Measurements from ENCODE around the gene OOSP3.

DNA sequence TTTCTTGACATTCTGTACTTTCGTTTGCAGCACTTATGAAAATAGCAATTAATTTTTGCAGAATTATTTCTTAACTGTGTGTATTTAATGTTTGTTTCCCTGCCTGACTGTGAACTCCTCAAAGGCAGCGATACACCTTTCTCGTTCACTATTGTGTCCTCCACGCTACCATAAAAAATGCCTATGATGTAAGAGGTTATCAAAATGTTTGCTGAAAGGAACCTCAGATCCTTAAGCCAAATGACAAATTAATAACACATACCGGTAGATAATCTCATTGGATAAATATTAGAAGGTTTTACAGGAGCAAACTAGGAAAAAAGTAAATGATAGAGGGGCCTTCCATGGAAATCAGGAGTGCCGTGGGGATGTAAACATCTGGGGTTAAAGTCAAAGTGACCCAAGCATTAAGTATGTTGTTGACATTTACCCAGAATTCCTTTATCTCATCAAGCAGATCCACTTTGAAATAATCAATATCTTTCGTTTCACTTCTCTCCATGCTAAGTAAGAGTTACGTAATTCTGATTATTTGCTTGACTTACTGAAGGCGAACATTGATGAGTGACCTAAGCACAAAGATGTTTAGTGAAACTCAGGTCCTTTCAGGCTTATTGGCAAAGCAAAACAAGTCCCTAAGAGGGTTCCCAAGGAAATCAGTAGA lies 2.6 kb upstream of the OOSP3 start:
- TF ChIP-seq, protein P1, sequence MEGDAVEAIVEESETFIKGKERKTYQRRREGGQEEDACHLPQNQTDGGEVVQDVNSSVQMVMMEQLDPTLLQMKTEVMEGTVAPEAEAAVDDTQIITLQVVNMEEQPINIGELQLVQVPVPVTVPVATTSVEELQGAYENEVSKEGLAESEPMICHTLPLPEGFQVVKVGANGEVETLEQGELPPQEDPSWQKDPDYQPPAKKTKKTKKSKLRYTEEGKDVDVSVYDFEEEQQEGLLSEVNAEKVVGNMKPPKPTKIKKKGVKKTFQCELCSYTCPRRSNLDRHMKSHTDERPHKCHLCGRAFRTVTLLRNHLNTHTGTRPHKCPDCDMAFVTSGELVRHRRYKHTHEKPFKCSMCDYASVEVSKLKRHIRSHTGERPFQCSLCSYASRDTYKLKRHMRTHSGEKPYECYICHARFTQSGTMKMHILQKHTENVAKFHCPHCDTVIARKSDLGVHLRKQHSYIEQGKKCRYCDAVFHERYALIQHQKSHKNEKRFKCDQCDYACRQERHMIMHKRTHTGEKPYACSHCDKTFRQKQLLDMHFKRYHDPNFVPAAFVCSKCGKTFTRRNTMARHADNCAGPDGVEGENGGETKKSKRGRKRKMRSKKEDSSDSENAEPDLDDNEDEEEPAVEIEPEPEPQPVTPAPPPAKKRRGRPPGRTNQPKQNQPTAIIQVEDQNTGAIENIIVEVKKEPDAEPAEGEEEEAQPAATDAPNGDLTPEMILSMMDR (IDR thresholded peaks at IDR 0.05 in 4 of 5, conservative IDR thresholded peaks at IDR 0.05 in 1 of 5), result no peak
- no peak for TF ChIP-seq POLR2A (IDR thresholded peaks at IDR 0.05)
